Natural killer cell (primary cell): ENCODE results near the gene TIGD3. TPM values are rescaled to one million over a fixed set of nuclear protein-coding genes. Genes with fewer than 3 reads are reported as not detected.

Experiments used
- ATAC-seq, 3 donors: fragments of 150-1000 bp in 2 of 3; fragments of 200-7000 bp in 1 of 3; cut with Tn5 transposase; 1 replicate in 1 of 3; 2 replicates in 2 of 3; pipeline ENCODE4 v1.10.0; 2021; ENCODE audit warnings: mild to moderate bottlenecking in 2 of 3, moderate library complexity in 2 of 3
- DNase-seq, 2 donors: peaks; one replicate each; pipeline versions ENCODE4 v3.0.0 to v3.0.0-alpha.2; 2013 to 2021; ENCODE audit warnings: mixed read lengths in 1 of 2
- H3K27ac ChIP-seq: one replicate; pipeline ENCODE4 v1.5.1; 2013; ENCODE audit warnings: mild to moderate bottlenecking, low read length
- H3K27me3 ChIP-seq: one replicate; pipeline ENCODE4 v1.6.1; 2013; ENCODE audit warnings: low read length; ENCODE audit not compliant: control insufficient read depth, insufficient read depth
- H3K36me3 ChIP-seq: one replicate; pipeline ENCODE4 v1.6.1; 2013; ENCODE audit warnings: low read length; ENCODE audit not compliant: control insufficient read depth, insufficient read depth
- H3K4me1 ChIP-seq: one replicate; pipeline ENCODE4 v1.6.1; 2013; ENCODE audit warnings: low read length; ENCODE audit not compliant: control insufficient read depth, insufficient read depth
- H3K4me3 ChIP-seq: one replicate; pipeline ENCODE4 v1.5.1; 2013; ENCODE audit warnings: low read length
- H3K9me3 ChIP-seq: one replicate; pipeline ENCODE4 v1.6.1; 2013; ENCODE audit warnings: low read length; ENCODE audit not compliant: control insufficient read depth, insufficient read depth
- H3K27ac Mint-ChIP-seq, 2 donors: one replicate each; pipeline ENCODE4 v1.8.0; 2022; ENCODE audit warnings: mild to moderate bottlenecking in 2 of 2, mixed read lengths in 2 of 2, moderate library complexity in 1 of 2
- H3K27me3 Mint-ChIP-seq, 2 donors: one replicate each; pipeline ENCODE4 v1.8.0; 2022; ENCODE audit warnings: low read depth in 2 of 2, mixed read lengths in 2 of 2
- H3K36me3 Mint-ChIP-seq: one replicate; pipeline ENCODE4 v1.8.0; 2022; ENCODE audit warnings: mixed read lengths
- H3K4me1 Mint-ChIP-seq, 2 donors: one replicate each; pipeline ENCODE4 v1.8.0; 2022; ENCODE audit warnings: mixed read lengths in 2 of 2
- H3K4me3 Mint-ChIP-seq: one replicate; pipeline ENCODE4 v1.8.0; 2022; ENCODE audit warnings: mild to moderate bottlenecking, moderate library complexity, mixed read lengths
- H3K9me3 Mint-ChIP-seq, 2 donors: one replicate each; pipeline ENCODE4 v1.8.0; 2022; ENCODE audit warnings: mixed read lengths in 2 of 2
- WGBS: methylation state at CpG from one replicate; pipeline ENCODE4 v1.1.7; 2013; ENCODE audit warnings: missing lambda C conversion rate; ENCODE audit not compliant: insufficient coverage; 5-methylcytosine and 5-hydroxymethylcytosine counted together
- intact Hi-C: fragments of 100-400 bp; cut with micrococcal nuclease; formaldehyde crosslinking; loops from one replicate; pipeline ENCODE4 v1.14.2; 2022
- total RNA-seq, 4 donors: library from RNA; stranded (reverse); fragments of 120-200 nt in 1 of 4; gene quantifications; one replicate each; pipeline versions ENCODE4 v1.2.3 to v1.2.4, GENCODE V29; 2013 to 2022
- TF ChIP-seq, protein P1 (sequence below): fragments of 200-600 bp; IDR thresholded peaks from one replicate; pipeline ENCODE4 v1.8.0; 2022; ENCODE audit warnings: antibody characterized with exemption

TIGD3 gene
- total RNA-seq, 3 donors from 2014 or later (not counting 1 experiment from before 2014, with no cell fraction given) = 0.70 to 2.2 (median 1.2) TPM

DNA sequence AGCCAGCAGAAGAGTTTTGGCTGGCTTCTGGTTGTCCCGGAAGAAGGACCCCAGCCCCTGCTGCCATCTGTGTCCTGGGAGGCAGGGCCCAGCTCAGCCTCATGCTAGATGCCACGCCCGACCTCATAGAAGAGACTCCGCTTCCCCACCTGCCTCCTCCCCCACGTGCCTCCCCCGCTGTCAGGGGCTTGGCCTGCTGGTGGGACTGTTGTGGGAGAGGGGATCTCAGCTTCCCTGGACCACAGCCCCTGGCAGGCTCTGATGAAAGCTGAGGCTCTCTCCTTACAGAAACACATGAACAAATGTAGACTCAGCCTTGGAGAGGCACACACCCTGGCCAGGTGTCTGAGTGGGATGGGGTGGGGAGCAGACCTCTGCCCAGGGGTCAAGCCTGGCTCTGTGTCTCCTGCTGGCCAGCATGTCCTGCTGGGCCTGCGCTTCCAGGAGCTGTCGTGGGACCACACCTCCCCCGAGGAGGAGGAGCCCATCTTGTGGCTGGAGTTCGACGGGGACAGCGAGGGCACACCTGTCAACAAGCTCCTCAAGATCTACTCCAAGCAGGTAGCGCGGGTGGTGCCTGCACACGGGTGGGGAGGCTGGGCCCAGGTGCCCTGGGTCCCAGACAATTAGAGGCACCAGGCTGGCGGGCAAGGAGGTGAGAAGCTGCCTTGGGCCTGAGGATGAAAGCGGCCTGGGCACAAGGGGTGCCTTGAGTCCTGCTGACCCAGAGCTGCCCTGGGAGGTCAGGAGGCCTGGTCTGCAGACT lies 45.9 kb downstream of the TIGD3 start:
- no peak overlapping the region for H3K4me3 ChIP-seq
- H3K4me1 ChIP-seq = peaks cover 14% of the 10 kb centered on the region
- intact Hi-C loops = no loop called here
- Mint-ChIP-seq H3K4me1 (peaks cover 0 to 4% of the 10 kb centered on the region in 2 donors), H3K36me3 (peaks cover 6% of the 10 kb centered on the region), H3K27me3 (no peaks in the 10 kb centered on the region), H3K27ac (peak overlapping the region in 1 of 2 donors; percentile 13), H3K9me3 (no peaks in the 10 kb centered on the region), H3K4me3 (no peak overlapping the region)
- H3K36me3 ChIP-seq = peaks cover 53% of the 10 kb centered on the region
- TF ChIP-seq, protein P1, sequence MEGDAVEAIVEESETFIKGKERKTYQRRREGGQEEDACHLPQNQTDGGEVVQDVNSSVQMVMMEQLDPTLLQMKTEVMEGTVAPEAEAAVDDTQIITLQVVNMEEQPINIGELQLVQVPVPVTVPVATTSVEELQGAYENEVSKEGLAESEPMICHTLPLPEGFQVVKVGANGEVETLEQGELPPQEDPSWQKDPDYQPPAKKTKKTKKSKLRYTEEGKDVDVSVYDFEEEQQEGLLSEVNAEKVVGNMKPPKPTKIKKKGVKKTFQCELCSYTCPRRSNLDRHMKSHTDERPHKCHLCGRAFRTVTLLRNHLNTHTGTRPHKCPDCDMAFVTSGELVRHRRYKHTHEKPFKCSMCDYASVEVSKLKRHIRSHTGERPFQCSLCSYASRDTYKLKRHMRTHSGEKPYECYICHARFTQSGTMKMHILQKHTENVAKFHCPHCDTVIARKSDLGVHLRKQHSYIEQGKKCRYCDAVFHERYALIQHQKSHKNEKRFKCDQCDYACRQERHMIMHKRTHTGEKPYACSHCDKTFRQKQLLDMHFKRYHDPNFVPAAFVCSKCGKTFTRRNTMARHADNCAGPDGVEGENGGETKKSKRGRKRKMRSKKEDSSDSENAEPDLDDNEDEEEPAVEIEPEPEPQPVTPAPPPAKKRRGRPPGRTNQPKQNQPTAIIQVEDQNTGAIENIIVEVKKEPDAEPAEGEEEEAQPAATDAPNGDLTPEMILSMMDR = no peak
- H3K9me3 ChIP-seq = no peaks in the 10 kb centered on the region
- H3K27me3 ChIP-seq = no peaks in the 10 kb centered on the region
- DNase-seq (no peak), ATAC-seq (no peak)
- 96% methylated on average over 14 of the region's 17 CpGs for WGBS
- no peak overlapping the region for H3K27ac ChIP-seq

DNA sequence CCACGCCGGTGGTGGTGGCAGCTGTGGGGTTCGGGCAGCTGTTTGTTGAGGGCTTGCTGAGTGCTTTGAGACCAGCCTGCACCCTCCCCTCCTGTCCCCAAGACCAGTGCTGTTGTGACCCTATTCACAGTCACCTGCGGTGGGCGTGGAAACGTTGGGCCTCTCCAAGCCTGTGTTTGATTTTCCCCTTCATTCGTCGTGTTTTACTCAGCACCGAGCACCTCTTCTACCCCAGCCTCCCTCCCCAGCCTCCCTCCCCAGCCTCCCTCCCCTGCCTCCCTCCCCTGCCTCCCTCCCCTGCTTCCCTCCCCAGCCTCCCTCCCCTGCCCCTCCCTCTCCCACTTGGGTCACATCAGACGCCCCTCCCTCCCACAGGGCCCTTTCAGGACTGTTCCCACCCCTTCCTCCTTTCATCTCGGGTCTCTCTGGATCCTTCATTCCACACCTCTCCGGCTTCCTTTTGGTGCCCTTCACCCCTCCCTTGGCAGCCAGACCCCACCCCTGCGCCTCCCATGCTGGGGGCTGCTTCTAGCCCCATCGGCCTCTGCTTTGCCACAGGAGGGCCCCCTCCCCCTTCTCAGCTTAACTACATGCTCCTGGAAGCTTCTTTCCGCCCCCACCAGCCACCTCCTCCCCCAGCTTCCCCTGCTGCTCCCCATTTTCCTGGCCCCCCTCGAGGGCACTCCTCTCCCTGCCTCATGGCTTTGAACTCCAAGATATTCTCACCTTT lies 46.7 kb downstream of the TIGD3 start:
- Histone ChIP-seq H3K36me3 (peaks cover 56% of the 10 kb centered on the region), H3K4me3 (no peak overlapping the region), H3K27me3 (no peaks in the 10 kb centered on the region), H3K9me3 (no peaks in the 10 kb centered on the region), H3K4me1 (peaks cover 14% of the 10 kb centered on the region), H3K27ac (no peak overlapping the region)
- H3K4me1 Mint-ChIP-seq = peaks cover 0 to 4% of the 10 kb centered on the region in 2 donors
- no peak for ATAC-seq
- H3K9me3 Mint-ChIP-seq = no peaks in the 10 kb centered on the region
- TF ChIP-seq, protein P1 = no peak
- H3K27ac Mint-ChIP-seq = no peak overlapping the region
- H3K4me3 Mint-ChIP-seq = no peak overlapping the region
- H3K36me3 Mint-ChIP-seq = peaks cover 6% of the 10 kb centered on the region
- intact Hi-C loops = no loop called here
- DNase-seq = no peak
- 86% methylated on average over 16 of the region's 16 CpGs for WGBS
- no peaks in the 10 kb centered on the region for H3K27me3 Mint-ChIP-seq

DNA sequence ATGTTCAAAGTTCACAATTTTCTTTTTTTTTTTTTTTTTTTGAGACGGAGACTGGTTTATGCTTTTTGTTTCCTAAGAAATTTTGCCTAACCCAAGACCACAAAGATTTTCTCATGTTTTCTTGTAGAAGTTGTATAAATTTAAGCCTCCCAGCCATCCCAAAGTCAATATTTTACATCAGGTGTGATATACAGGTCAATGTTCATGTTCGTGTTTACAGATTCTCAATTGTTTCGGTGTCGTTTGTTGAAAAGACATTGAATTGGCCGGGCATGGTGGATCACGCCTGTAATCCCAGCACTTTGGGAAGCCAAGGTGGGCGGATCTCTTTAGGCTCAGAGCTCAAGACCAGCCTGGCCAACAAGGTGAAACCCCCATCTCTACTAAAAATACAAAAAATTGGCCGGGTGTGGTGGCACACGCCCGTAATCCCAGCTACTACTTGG lies 47.3 kb downstream of the TIGD3 start:
- DNase-seq = no peak
- Histone ChIP-seq H3K36me3 (peaks cover 55% of the 10 kb centered on the region), H3K4me1 (peaks cover 14% of the 10 kb centered on the region), H3K27me3 (no peaks in the 10 kb centered on the region), H3K27ac (no peak overlapping the region), H3K9me3 (no peaks in the 10 kb centered on the region), H3K4me3 (no peak overlapping the region)
- H3K4me1 Mint-ChIP-seq = peaks cover 0 to 4% of the 10 kb centered on the region in 2 donors
- no peak overlapping the region for H3K4me3 Mint-ChIP-seq
- H3K27ac Mint-ChIP-seq = no peak overlapping the region
- 98% methylated on average over 9 of the region's 10 CpGs for WGBS
- intact Hi-C loops = no loop called here
- no peaks in the 10 kb centered on the region for H3K9me3 Mint-ChIP-seq
- H3K27me3 Mint-ChIP-seq = no peaks in the 10 kb centered on the region
- TF ChIP-seq, protein P1 = no peak
- ATAC-seq = no peak
- peaks cover 6% of the 10 kb centered on the region for H3K36me3 Mint-ChIP-seq
